ENCODE data around the gene COTL1.

GRCh38 chr16:84641643-84642358, 23.9 kb upstream of the COTL1 start:
- no peak for TF ChIP-seq CTCF (IDR thresholded peaks at IDR 0.05)
- no peak for TF ChIP-seq EP300 (IDR thresholded peaks at IDR 0.05)
- TF ChIP-seq POLR2A (IDR thresholded peaks at IDR 0.05), result no peak
